KMS-11 (cell line): ENCODE results near the gene SPTBN1.

ENCODE experiments used
- H2AFZ ChIP-seq: fragments of 200-600 bp; sonication (generic); 2 replicates; pipeline ENCODE4 v1.6.1; 2016; ENCODE audit warnings: antibody characterized with exemption, mixed run types, low read depth
- H3K27ac ChIP-seq: fragments of 200-600 bp; sonication (generic); 2 replicates; pipeline ENCODE4 v1.6.1; 2016; ENCODE audit warnings: mild to moderate bottlenecking, mixed run types
- H3K27me3 ChIP-seq: fragments of 200-600 bp; sonication (generic); 2 replicates; pipeline ENCODE4 v1.6.1; 2017; ENCODE audit warnings: mild to moderate bottlenecking, low read depth, mixed run types, moderate library complexity; ENCODE audit not compliant: insufficient read depth
- H3K36me3 ChIP-seq: fragments of 200-600 bp; sonication (generic); 2 replicates; pipeline ENCODE4 v1.6.1; 2017; ENCODE audit warnings: mild to moderate bottlenecking, mixed run types; ENCODE audit not compliant: insufficient read depth
- H3K4me1 ChIP-seq: fragments of 200-600 bp; sonication (generic); 2 replicates; pipeline ENCODE4 v1.6.1; 2016; ENCODE audit warnings: mild to moderate bottlenecking, low read depth, mixed run types; ENCODE audit not compliant: poor library complexity, severe bottlenecking
- H3K4me2 ChIP-seq: fragments of 200-600 bp; sonication (generic); 2 replicates; pipeline ENCODE4 v1.7.0; 2016; ENCODE audit warnings: mild to moderate bottlenecking, mixed run types
- H3K4me3 ChIP-seq: fragments of 200-600 bp; sonication (generic); IDR thresholded peaks from 2 replicates; pipeline ENCODE4 v1.6.1; 2017; ENCODE audit warnings: low read depth, low read length, mixed read lengths; ENCODE audit not compliant: insufficient read depth
- H3K79me2 ChIP-seq: fragments of 200-600 bp; sonication (generic); 2 replicates; pipeline ENCODE4 v1.6.1; 2016; ENCODE audit warnings: low read depth, mixed run types; ENCODE audit not compliant: insufficient read depth
- H3K9ac ChIP-seq: fragments of 200-600 bp; sonication (generic); 2 replicates; pipeline ENCODE4 v1.6.1; 2016; ENCODE audit warnings: mild to moderate bottlenecking, mixed run types
- H4K20me1 ChIP-seq: fragments of 200-600 bp; sonication (generic); 2 replicates; pipeline ENCODE4 v1.6.1; 2016; ENCODE audit warnings: mild to moderate bottlenecking, mixed run types; ENCODE audit not compliant: insufficient read depth
- TF ChIP-seq, protein P1 (sequence below): fragments of 200-600 bp; sonication (generic); conservative IDR thresholded peaks from 2 replicates; pipeline ENCODE4 v1.6.1; 2017; ENCODE audit warnings: low read depth, mild to moderate bottlenecking, antibody characterized with exemption, low read length, moderate library complexity, mixed read lengths

The SPTBN1 gene

DNA sequence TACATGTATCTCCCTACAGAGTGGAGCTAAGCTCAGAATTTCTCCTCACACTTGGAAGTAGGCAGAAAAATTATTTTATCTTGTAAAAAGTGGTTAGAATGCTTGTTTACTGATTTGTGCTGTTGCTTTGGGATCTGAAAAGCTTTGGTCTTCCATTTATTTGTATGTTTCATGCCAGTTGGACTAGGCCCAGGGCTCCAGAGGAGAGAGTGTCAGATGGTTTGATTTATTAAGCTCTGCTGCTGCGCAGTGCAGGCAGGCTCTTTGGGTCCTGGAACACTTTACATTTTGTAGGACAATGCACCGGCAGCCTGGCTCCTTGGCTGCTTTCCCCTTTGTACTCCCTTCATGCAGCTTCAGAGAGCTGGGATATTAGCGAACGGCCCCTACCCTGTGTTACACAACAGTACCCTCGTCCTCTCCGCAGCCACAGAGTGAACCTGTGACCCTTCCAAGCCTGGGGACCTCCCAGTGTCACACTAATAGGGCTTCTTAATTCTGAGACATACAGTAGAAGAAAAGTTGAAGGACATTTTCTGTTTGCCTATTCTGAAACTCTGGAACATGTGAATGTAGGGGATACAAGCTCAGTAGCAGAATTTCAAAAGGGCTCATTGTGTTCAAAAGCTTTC lies 210.6 kb downstream of the SPTBN1 start:
- H3K9ac ChIP-seq, result no peak overlapping the region
- H3K36me3 ChIP-seq, result peaks cover 14% of the 10 kb centered on the region; the same call in 1 of the 2 replicates
- H3K27ac ChIP-seq, result no peak overlapping the region
- H3K79me2 ChIP-seq, result no peaks in the 10 kb centered on the region
- no peak overlapping the region for H2AFZ ChIP-seq
- TF ChIP-seq, protein P1, sequence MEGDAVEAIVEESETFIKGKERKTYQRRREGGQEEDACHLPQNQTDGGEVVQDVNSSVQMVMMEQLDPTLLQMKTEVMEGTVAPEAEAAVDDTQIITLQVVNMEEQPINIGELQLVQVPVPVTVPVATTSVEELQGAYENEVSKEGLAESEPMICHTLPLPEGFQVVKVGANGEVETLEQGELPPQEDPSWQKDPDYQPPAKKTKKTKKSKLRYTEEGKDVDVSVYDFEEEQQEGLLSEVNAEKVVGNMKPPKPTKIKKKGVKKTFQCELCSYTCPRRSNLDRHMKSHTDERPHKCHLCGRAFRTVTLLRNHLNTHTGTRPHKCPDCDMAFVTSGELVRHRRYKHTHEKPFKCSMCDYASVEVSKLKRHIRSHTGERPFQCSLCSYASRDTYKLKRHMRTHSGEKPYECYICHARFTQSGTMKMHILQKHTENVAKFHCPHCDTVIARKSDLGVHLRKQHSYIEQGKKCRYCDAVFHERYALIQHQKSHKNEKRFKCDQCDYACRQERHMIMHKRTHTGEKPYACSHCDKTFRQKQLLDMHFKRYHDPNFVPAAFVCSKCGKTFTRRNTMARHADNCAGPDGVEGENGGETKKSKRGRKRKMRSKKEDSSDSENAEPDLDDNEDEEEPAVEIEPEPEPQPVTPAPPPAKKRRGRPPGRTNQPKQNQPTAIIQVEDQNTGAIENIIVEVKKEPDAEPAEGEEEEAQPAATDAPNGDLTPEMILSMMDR, result no peak
- H3K4me2 ChIP-seq, result no peak overlapping the region
- no peaks in the 10 kb centered on the region for H4K20me1 ChIP-seq
- no peaks in the 10 kb centered on the region for H3K4me1 ChIP-seq
- H3K4me3 ChIP-seq, result no peak overlapping the region
- no peaks in the 10 kb centered on the region for H3K27me3 ChIP-seq

DNA sequence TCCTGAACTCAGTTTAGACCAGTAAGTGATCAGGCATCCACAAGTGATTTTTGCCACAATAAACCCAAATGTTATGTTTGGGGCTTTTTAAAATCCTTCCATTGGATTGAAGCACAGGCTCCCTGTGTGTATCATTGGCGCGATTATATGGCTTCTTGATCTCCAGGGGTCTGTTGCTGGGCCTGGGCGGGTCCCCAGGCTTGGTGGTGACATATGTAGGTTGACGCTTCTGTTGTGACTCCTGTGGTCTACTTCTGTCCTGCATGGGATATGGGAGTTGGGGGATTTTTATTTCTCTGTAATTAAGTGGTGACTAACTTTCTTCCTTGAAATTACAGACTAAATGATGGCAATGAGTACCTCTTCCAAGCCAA lies 211.1 kb downstream of the SPTBN1 start:
- H3K27ac ChIP-seq, result no peak overlapping the region
- no peak overlapping the region for H3K9ac ChIP-seq
- no peak overlapping the region for H2AFZ ChIP-seq
- TF ChIP-seq, protein P1, result no peak
- H4K20me1 ChIP-seq, result no peaks in the 10 kb centered on the region
- no peak overlapping the region for H3K4me3 ChIP-seq
- no peaks in the 10 kb centered on the region for H3K79me2 ChIP-seq
- H3K4me1 ChIP-seq, result no peaks in the 10 kb centered on the region
- peaks cover 9% of the 10 kb centered on the region; the same call in 1 of the 2 replicates for H3K36me3 ChIP-seq
- no peak overlapping the region for H3K4me2 ChIP-seq
- H3K27me3 ChIP-seq, result no peaks in the 10 kb centered on the region

- Histone ChIP-seq H3K79me2 (no peaks in the 10 kb centered on the region), H3K27ac (no peak overlapping the region), H3K36me3 (0 out of 2 replicates have a peak, but pooled peaks cover 8% of the 10 kb centered on the region), H2AFZ (no peak overlapping the region), H3K9ac (no peak overlapping the region), H3K27me3 (no peaks in the 10 kb centered on the region), H3K4me1 (no peaks in the 10 kb centered on the region), H4K20me1 (no peaks in the 10 kb centered on the region), H3K4me3 (no peak overlapping the region), H3K4me2 (no peak overlapping the region)
- TF ChIP-seq, protein P1, result no peak
Measured at GRCh38 chr2:54667726-54668650, 211.9 kb downstream of the SPTBN1 start.

- no peaks in the 10 kb centered on the region for H3K79me2 ChIP-seq
Measured at GRCh38 chr2:54668711-54669110, 212.6 kb downstream of the SPTBN1 start.

More at GRCh38 chr2:54668711-54669110, 212.6 kb downstream of the SPTBN1 start:
- no peak overlapping the region for H3K27ac ChIP-seq
- H2AFZ ChIP-seq, result no peak overlapping the region
- no peak overlapping the region for H3K4me3 ChIP-seq
- H3K9ac ChIP-seq, result no peak overlapping the region
- no peak overlapping the region for H3K4me2 ChIP-seq
- H4K20me1 ChIP-seq, result no peaks in the 10 kb centered on the region
- 0 out of 2 replicates have a peak, but pooled peaks cover 8% of the 10 kb centered on the region for H3K36me3 ChIP-seq
- no peaks in the 10 kb centered on the region for H3K4me1 ChIP-seq
- H3K27me3 ChIP-seq, result no peaks in the 10 kb centered on the region
- TF ChIP-seq, protein P1, result no peak
